ENCODE data around the gene MMP1.

MMP1 gene

GRCh38 chr11:102806296-102806695 is 8.3 kb upstream of the MMP1 start:
- DNase-seq (ENCODE audit: low read depth, low spot score): no peak

GRCh38 chr11:102802341-102802740 is 4.4 kb upstream of the MMP1 start:
- no peak for DNase-seq (ENCODE audit: low read depth, low spot score)

GRCh38 chr11:102800767-102801166 is 2.8 kb upstream of the MMP1 start:
- DNase-seq (ENCODE audit: low read depth, low spot score): no peak

GRCh38 chr11:102799681-102800340 is 1.9 kb upstream of the MMP1 start:
- no peak for DNase-seq (ENCODE audit: low read depth, low spot score)

- DNase-seq (ENCODE audit: low read depth, low spot score): no peak
Observed at GRCh38 chr11:102794382-102794781, 3.6 kb downstream of the MMP1 start.

- no peak for DNase-seq (ENCODE audit: low read depth, low spot score)
Observed at GRCh38 chr11:102793677-102794290, 4.2 kb downstream of the MMP1 start.

- DNase-seq (ENCODE audit: low read depth, low spot score): no peak
Observed at GRCh38 chr11:102792604-102793003, 5.4 kb downstream of the MMP1 start.

GRCh38 chr11:102791271-102792036 is 6.5 kb downstream of the MMP1 start:
- no peak for DNase-seq (ENCODE audit: low read depth, low spot score)

GRCh38 chr11:102788334-102788995 is 9.5 kb downstream of the MMP1 start:
- no peak for DNase-seq (ENCODE audit: low read depth, low spot score)

GRCh38 chr11:102784380-102784779 is 13.6 kb downstream of the MMP1 start:
- DNase-seq (ENCODE audit: low read depth, low spot score): no peak

GRCh38 chr11:102783720-102784119 is 14.2 kb downstream of the MMP1 start:
- DNase-seq (ENCODE audit: low read depth, low spot score): no peak

- no peak for DNase-seq (ENCODE audit: low read depth, low spot score)
Observed at GRCh38 chr11:102783016-102783415, 14.9 kb downstream of the MMP1 start.

- no peak for DNase-seq (ENCODE audit: low read depth, low spot score)
Observed at GRCh38 chr11:102781676-102782075, 16.3 kb downstream of the MMP1 start.

- no peak for DNase-seq (ENCODE audit: low read depth, low spot score)
Observed at GRCh38 chr11:102780491-102780918, 17.5 kb downstream of the MMP1 start, which contains the start of gene MMP10. Gene MMP10, minus strand, starts transcription at chr11:102780628. Its CDS starts 37 bp downstream, at chr11:102780591.

- DNase-seq (ENCODE audit: low read depth, low spot score): no peak
Observed at GRCh38 chr11:102776454-102776853, 21.5 kb downstream of the MMP1 start.

- DNase-seq (ENCODE audit: low read depth, low spot score): no peak
Observed at GRCh38 chr11:102773386-102773785, 24.6 kb downstream of the MMP1 start.

GRCh38 chr11:102771351-102771750 is 26.6 kb downstream of the MMP1 start:
- no peak for DNase-seq (ENCODE audit: low read depth, low spot score)

GRCh38 chr11:102770191-102770590 is 27.8 kb downstream of the MMP1 start:
- DNase-seq (ENCODE audit: low read depth, low spot score): no peak

GRCh38 chr11:102767800-102768199 is 30.2 kb downstream of the MMP1 start:
- no peak for DNase-seq (ENCODE audit: low read depth, low spot score)

GRCh38 chr11:102763440-102763839 is 34.5 kb downstream of the MMP1 start:
- no peak for DNase-seq (ENCODE audit: low read depth, low spot score)

- DNase-seq (ENCODE audit: low read depth, low spot score): no peak
Observed at GRCh38 chr11:102762361-102762767, 35.6 kb downstream of the MMP1 start.

- DNase-seq (ENCODE audit: low read depth, low spot score): no peak
Observed at GRCh38 chr11:102761646-102762238, 36.2 kb downstream of the MMP1 start.
